ENCODE results near the gene KLK11.

DNA sequence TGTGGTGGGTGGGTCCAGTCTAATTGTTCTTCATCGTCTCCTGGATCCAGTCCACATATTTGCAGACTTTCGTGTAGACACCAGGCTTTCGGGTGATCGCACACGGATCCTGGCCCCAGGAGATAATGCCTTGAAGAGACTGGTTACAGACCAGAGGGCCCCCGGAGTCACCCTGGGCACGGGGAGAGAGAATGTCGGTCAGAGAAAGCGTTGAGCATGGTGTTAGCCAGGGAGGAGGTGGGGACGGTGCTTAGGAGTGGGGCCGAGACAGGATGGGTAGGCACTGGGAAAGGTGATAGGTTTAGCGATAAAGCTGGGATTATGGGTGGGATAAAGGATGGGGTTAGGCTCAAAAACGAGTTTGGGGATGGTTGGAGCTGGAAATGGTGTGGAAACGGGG is 3.9 kb downstream of the KLK11 start:
- TF ChIP-seq EP300 (IDR thresholded peaks at IDR 0.05) = no peak
- TF ChIP-seq, protein P1, sequence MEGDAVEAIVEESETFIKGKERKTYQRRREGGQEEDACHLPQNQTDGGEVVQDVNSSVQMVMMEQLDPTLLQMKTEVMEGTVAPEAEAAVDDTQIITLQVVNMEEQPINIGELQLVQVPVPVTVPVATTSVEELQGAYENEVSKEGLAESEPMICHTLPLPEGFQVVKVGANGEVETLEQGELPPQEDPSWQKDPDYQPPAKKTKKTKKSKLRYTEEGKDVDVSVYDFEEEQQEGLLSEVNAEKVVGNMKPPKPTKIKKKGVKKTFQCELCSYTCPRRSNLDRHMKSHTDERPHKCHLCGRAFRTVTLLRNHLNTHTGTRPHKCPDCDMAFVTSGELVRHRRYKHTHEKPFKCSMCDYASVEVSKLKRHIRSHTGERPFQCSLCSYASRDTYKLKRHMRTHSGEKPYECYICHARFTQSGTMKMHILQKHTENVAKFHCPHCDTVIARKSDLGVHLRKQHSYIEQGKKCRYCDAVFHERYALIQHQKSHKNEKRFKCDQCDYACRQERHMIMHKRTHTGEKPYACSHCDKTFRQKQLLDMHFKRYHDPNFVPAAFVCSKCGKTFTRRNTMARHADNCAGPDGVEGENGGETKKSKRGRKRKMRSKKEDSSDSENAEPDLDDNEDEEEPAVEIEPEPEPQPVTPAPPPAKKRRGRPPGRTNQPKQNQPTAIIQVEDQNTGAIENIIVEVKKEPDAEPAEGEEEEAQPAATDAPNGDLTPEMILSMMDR (IDR thresholded peaks at IDR 0.05) = no peak
- no peak for TF ChIP-seq POLR2A (IDR thresholded peaks at IDR 0.05)

Measured in tibial nerve (tissue), 4 donors.